Measurements from ENCODE around the gene NOC2L. TPM values are rescaled to one million over a fixed set of nuclear protein-coding genes. Genes with fewer than 3 reads are reported as not detected.

The NOC2L gene
- total RNA-seq, 4 donors from 2014 or later: 31.9 to 39.8 (median 34.6) TPM

- WGBS, 2 donors: 48 to 50% methylated on average over 10 to 19 of the region's 23 CpGs
- no peak for DNase-seq
- H3K4me3 ChIP-seq (replicated peaks in 1 of 3): no peak overlapping the region
- peaks cover 12 to 36% of the 10 kb centered on the region in 2 donors for H3K4me1 ChIP-seq
- intact Hi-C loops (cut with DNase I): no loop called here
- H3K27ac ChIP-seq: no peak overlapping the region
- no peaks in the 10 kb centered on the region for H3K27me3 ChIP-seq
- TF ChIP-seq POLR2A (IDR thresholded peaks at IDR 0.05): no peak
- TF ChIP-seq CTCF (IDR thresholded peaks at IDR 0.05): no peak
- no peaks in the 10 kb centered on the region for H3K36me3 ChIP-seq
- no peaks in the 10 kb centered on the region for H3K9me3 ChIP-seq
These were observed 39.0 kb downstream of the NOC2L start for GRCh38 chr1:920010-920409.

GRCh38 chr1:919271-919872 is 39.7 kb downstream of the NOC2L start:
- TF ChIP-seq POLR2A (IDR thresholded peaks at IDR 0.05): no peak
- no peak for TF ChIP-seq CTCF (IDR thresholded peaks at IDR 0.05)
- 74 to 78% methylated on average over 5 to 9 of the region's 29 CpGs for WGBS, 2 donors
- Histone ChIP-seq H3K4me1 (peaks cover 12 to 36% of the 10 kb centered on the region in 2 donors), H3K27me3 (no peaks in the 10 kb centered on the region), H3K36me3 (no peaks in the 10 kb centered on the region), H3K9me3 (no peaks in the 10 kb centered on the region), H3K27ac (no peak overlapping the region), H3K4me3 (replicated peaks in 1 of 3) (no peak overlapping the region)
- DNase-seq: no peak
- intact Hi-C loops (cut with DNase I): no loop called here

GRCh38 chr1:918843-919242 is 40.2 kb downstream of the NOC2L start:
- H3K36me3 ChIP-seq: no peaks in the 10 kb centered on the region
- DNase-seq: no peak
- no peak overlapping the region for H3K27ac ChIP-seq
- H3K4me3 ChIP-seq (replicated peaks in 1 of 3): no peak overlapping the region
- TF ChIP-seq POLR2A (IDR thresholded peaks at IDR 0.05): no peak
- TF ChIP-seq CTCF (IDR thresholded peaks at IDR 0.05): no peak
- no peaks in the 10 kb centered on the region for H3K9me3 ChIP-seq
- WGBS, 2 donors: 81 to 82% methylated on average over 4 to 6 of the region's 6 CpGs
- peaks cover 12 to 36% of the 10 kb centered on the region in 2 donors for H3K4me1 ChIP-seq
- intact Hi-C loops (cut with DNase I): no loop called here
- H3K27me3 ChIP-seq: no peaks in the 10 kb centered on the region

- Histone ChIP-seq H3K36me3 (no peaks in the 10 kb centered on the region), H3K27me3 (no peaks in the 10 kb centered on the region), H3K27ac (no peak overlapping the region), H3K9me3 (no peaks in the 10 kb centered on the region), H3K4me1 (peaks cover 9 to 33% of the 10 kb centered on the region in 2 donors), H3K4me3 (replicated peaks in 1 of 3) (no peak overlapping the region)
- DNase-seq: no peak
- intact Hi-C loops (cut with DNase I): no loop called here
- 80% methylated on average over 4 to 8 of the region's 15 CpGs for WGBS, 2 donors
- TF ChIP-seq POLR2A (IDR thresholded peaks at IDR 0.05) (no peak), CTCF (IDR thresholded peaks at IDR 0.05) (no peak)
These were observed 40.7 kb downstream of the NOC2L start for GRCh38 chr1:918353-918752.

- peaks cover 6 to 25% of the 10 kb centered on the region in 2 donors for H3K4me1 ChIP-seq
- TF ChIP-seq CTCF (IDR thresholded peaks at IDR 0.05): no peak
- TF ChIP-seq POLR2A (IDR thresholded peaks at IDR 0.05): no peak
- H3K4me3 ChIP-seq (replicated peaks in 1 of 3): no peak overlapping the region
- no peaks in the 10 kb centered on the region for H3K36me3 ChIP-seq
- WGBS, 2 donors: 69 to 70% methylated on average over 20 to 22 of the region's 22 CpGs
- no peaks in the 10 kb centered on the region for H3K27me3 ChIP-seq
- intact Hi-C loops (cut with DNase I): no loop called here
- H3K27ac ChIP-seq: no peak overlapping the region
- DNase-seq: no peak
- no peaks in the 10 kb centered on the region for H3K9me3 ChIP-seq
These were observed 41.5 kb downstream of the NOC2L start for GRCh38 chr1:917466-918091.

Data from thyroid gland (tissue), 4 donors.